Measurements from ENCODE around the gene STAT6.

STAT6 gene

DNA sequence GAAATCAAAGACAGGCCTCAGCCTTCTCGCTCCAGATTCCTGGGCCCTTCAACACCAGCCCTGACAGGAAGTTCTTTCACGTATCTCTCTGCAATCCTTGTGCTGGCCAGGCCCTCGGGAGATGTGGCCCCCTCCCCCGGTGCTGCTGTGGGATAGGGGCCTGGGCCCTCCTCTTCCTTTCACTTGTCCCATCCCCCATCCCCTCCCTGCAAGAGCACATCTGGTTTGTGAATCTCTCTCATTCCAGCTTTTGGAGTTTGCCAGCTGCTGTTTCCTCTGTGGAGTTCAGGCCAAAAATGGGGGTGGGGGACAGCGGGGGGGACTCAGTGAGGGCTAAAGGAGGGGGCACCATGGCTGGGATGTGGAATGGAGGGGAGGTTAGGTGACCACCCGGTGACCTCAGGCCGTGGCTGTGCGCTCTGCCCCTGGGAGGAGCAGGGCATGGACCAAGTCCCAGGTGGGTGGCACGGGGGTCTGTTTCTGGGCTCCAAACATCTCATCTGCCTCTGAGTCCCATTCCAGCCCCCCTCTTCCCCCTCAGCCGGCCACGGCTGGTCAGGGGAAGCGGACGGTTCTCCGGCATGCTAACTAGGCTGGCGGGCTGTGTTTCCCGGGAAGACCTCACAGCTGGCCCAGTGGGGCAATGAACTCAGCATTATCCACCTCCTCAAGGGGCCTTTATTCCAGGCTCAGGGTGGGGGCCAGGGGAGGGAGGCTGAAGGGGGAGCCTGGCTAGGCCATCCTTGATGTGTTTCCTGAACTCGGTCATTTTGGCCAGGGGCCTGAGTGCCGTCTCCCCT is 24.6 kb upstream of the STAT6 start:
- no peaks in the 10 kb centered on the region for H3K36me3 ChIP-seq (ENCODE audit: control insufficient read depth, insufficient read depth, low read length)

GRCh38 chr12:57134949-57135348 is 23.8 kb upstream of the STAT6 start:
- no peaks in the 10 kb centered on the region for H3K27me3 ChIP-seq (replicated peaks; ENCODE audit: control insufficient read depth, insufficient read depth, low read length)
- DNase-seq (ENCODE audit: extremely low read depth, insufficient read length), result no peak
- no peak overlapping the region for H3K4me3 ChIP-seq (replicated peaks; ENCODE audit: low read depth, low read length)
- no peak for TF ChIP-seq CTCF (IDR thresholded peaks at IDR 0.05; ENCODE audit: insufficient read depth, low read length, poor library complexity, severe bottlenecking)
- H3K36me3 ChIP-seq (ENCODE audit: control insufficient read depth, insufficient read depth, low read length), result no peaks in the 10 kb centered on the region

More for the DNA sequence above, 24.6 kb upstream of the STAT6 start:
- TF ChIP-seq CTCF (IDR thresholded peaks at IDR 0.05; ENCODE audit: insufficient read depth, low read length, poor library complexity, severe bottlenecking), result no peak
- H3K4me3 ChIP-seq (replicated peaks; ENCODE audit: low read depth, low read length), result no peak overlapping the region
- H3K27me3 ChIP-seq (replicated peaks; ENCODE audit: control insufficient read depth, insufficient read depth, low read length), result no peaks in the 10 kb centered on the region
- DNase-seq (ENCODE audit: extremely low read depth, insufficient read length), result no peak

DNA sequence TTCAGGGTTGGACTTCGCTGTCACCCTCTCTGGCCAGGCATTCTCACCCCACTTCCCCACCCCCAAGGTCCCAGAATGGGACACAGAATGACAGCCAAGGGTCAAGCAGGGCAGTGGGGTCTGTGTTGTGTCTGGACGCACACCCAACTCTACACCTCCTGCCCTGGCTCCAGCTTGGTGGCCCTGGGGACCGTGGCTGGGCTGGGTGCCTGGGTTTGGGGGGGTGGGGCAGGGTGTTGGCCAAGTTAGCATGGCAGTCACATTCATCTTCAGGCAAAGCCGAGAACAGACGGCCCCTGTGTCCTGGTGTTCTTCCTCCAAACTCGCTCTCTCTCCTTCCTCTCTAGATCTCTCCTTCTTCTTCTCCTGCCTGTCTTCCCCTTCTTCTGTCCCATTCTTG is 22.8 kb upstream of the STAT6 start:
- H3K36me3 ChIP-seq (ENCODE audit: control insufficient read depth, insufficient read depth, low read length), result no peaks in the 10 kb centered on the region
- no peak for TF ChIP-seq CTCF (IDR thresholded peaks at IDR 0.05; ENCODE audit: insufficient read depth, low read length, poor library complexity, severe bottlenecking)
- H3K27me3 ChIP-seq (replicated peaks; ENCODE audit: control insufficient read depth, insufficient read depth, low read length), result no peaks in the 10 kb centered on the region; the same call in 1 of the 2 replicates
- no peak for DNase-seq (ENCODE audit: extremely low read depth, insufficient read length)
- H3K4me3 ChIP-seq (replicated peaks; ENCODE audit: low read depth, low read length), result no peak overlapping the region

DNA sequence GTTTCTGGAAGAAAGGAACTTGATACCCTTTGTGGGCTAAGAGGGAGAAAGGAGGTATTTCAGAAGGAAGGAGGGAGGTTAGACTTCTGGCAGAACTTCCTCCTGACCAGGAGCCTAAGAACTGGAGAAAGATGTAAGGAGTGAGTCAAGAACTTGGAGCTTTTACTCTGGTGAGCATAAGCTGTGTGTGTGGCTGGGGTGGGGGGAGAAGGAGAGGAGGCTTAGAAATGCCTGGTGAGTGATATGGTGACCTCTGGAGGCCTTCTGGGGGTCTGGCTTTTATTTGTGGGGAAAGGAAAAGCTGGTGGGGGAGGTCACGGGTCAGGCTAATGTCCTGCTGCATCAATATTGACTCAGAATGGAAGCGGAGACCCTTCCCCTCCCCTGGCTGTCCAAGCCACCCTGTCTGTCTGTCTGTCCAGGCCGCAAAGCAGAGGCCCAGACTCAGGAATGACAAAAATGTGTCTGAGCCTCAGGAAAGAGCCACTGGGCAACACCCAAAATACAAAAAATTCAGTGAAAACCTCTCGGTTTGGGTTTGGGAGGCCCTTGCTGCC is 21.9 kb upstream of the STAT6 start:
- no peaks in the 10 kb centered on the region; the same call in 1 of the 2 replicates for H3K27me3 ChIP-seq (replicated peaks; ENCODE audit: control insufficient read depth, insufficient read depth, low read length)
- TF ChIP-seq CTCF (IDR thresholded peaks at IDR 0.05; ENCODE audit: insufficient read depth, low read length, poor library complexity, severe bottlenecking), result no peak
- no peak overlapping the region for H3K4me3 ChIP-seq (replicated peaks; ENCODE audit: low read depth, low read length)
- DNase-seq (ENCODE audit: extremely low read depth, insufficient read length), result no peak
- no peaks in the 10 kb centered on the region for H3K36me3 ChIP-seq (ENCODE audit: control insufficient read depth, insufficient read depth, low read length)

DNA sequence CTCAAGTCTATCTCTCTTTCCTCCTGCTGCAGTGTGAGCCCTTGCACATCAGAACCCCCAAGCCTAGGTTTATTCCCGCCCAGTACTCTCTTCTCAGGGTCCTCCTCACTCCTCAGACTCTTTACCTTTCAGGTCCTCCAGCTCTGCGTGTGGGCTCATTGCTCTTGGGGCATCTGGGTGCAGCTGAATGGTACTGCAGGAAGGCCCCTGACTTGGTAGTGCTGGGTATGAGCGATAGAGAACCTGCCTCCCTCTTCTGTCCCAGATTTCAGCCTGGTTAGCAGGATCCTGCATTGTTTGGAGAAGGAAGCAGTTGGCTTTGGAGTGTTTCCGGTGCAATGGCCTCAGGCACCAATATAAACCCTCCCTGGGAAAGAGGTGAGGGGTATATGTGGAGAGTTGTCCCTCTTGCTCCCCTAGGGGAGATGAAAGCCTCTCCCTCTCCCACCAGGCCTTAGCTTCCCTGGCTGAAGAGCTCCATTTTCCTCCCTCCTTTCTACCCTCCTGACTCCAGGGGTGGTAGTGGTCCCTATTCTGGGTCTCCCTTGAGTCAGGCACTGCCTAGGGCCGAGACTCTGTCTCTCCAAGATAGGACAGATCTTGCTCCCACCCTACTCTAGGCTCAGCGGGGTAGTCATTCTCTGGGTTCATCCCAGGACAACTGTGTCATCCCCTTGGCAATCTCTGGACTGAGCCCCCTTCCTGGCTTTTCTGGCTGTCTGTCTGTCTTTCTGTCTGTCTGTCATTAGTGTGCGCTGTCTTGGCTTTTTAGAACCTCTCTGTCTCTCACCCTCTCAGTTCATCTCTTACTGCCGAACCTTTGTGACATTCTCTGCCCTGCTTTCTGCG is 21.0 kb upstream of the STAT6 start:
- no peak for DNase-seq (ENCODE audit: extremely low read depth, insufficient read length)
- no peaks in the 10 kb centered on the region; the same call in 1 of the 2 replicates for H3K27me3 ChIP-seq (replicated peaks; ENCODE audit: control insufficient read depth, insufficient read depth, low read length)
- H3K4me3 ChIP-seq (replicated peaks; ENCODE audit: low read depth, low read length), result no peak overlapping the region
- H3K36me3 ChIP-seq (ENCODE audit: control insufficient read depth, insufficient read depth, low read length), result no peaks in the 10 kb centered on the region
- no peak for TF ChIP-seq CTCF (IDR thresholded peaks at IDR 0.05; ENCODE audit: insufficient read depth, low read length, poor library complexity, severe bottlenecking)

All from GM06990 (cell line).